ENCODE measurements around the gene PDE6H. TPM values are rescaled to one million over a fixed set of nuclear protein-coding genes. Genes with fewer than 3 reads are reported as not detected.

PDE6H gene
- total and polyA plus RNA-seq, 2 of the 8 experiments (the other 6 are each of a cell fraction or from before 2014, with no cell fraction given), result not detected

GRCh38 chr12:15004421-15004820 lies 31.6 kb downstream of the PDE6H start:
- POLR2A ChIA-PET (ENCODE audit: partially characterized antibody), result no interaction called here
- no peak overlapping the region for H3K56ac ChIP-seq (replicated peaks; ENCODE audit: insufficient read length, low read depth, low read length)
- no peak for FAIRE-seq

More at GRCh38 chr12:15004421-15004820, 31.6 kb downstream of the PDE6H start:
- Histone ChIP-seq H3K4me1 (replicated peaks in 1 of 4; ENCODE audit: control insufficient read depth in 3 of 4, insufficient read depth in 4 of 4, low read length in 3 of 4) (peaks cover 2 to 8% (median 3%) of the 10 kb centered on the region in 4 experiments; a peak in 4 of 7 replicates), H2BK20ac (ENCODE audit: low read length) (no peak overlapping the region), H4K91ac (replicated peaks; ENCODE audit: insufficient read length, low read length) (no peak overlapping the region), H2BK15ac (ENCODE audit: low read length) (no peak overlapping the region), H4K8ac (ENCODE audit: extremely low read depth, insufficient read depth, low read length) (no peak overlapping the region), H2AFZ (ENCODE audit: low read length) (no peak overlapping the region), H3K36me3 (ENCODE audit: control insufficient read depth in 2 of 4, insufficient read depth in 4 of 4, low read length in 3 of 4) (no peaks in the 10 kb centered on the region), H3K9me3 (ENCODE audit: insufficient read depth in 2 of 2, low read depth in 1 of 2, low read length in 1 of 2) (no peaks in the 10 kb centered on the region), H3K4ac (replicated peaks; ENCODE audit: insufficient read length, low read depth, low read length) (no peak overlapping the region), H2BK120ac (replicated peaks; ENCODE audit: low read depth, low read length) (no peak overlapping the region), H3K4me3 (ENCODE audit: extremely low read depth in 1 of 4, insufficient read depth in 2 of 4, low read depth in 3 of 4, low read length in 4 of 4) (no peak overlapping the region), H4K5ac (ENCODE audit: insufficient read length, low read depth, low read length) (no peak overlapping the region), H2AK5ac (ENCODE audit: low read depth, low read length) (no peak overlapping the region), H3K79me2 (ENCODE audit: control insufficient read depth in 1 of 2, insufficient read depth in 2 of 2, low read length in 2 of 2) (no peaks in the 10 kb centered on the region), H3K18ac (ENCODE audit: extremely low read depth, low read length) (no peak overlapping the region), H4K20me1 (replicated peaks in 1 of 2; ENCODE audit: control insufficient read depth in 1 of 2, insufficient read depth in 2 of 2, low read length in 2 of 2) (no peaks in the 10 kb centered on the region), H2BK12ac (ENCODE audit: low read depth, low read length) (no peak overlapping the region), H3K23ac (ENCODE audit: insufficient read length) (no peak overlapping the region), H3K4me2 (ENCODE audit: insufficient read depth in 1 of 2, low read depth in 2 of 2, low read length in 2 of 2) (no peak overlapping the region), H2BK5ac (ENCODE audit: low read depth, low read length) (no peak overlapping the region), H3K14ac (ENCODE audit: insufficient read length) (no peak overlapping the region), H3K23me2 (ENCODE audit: low read depth, low read length) (no peaks in the 10 kb centered on the region), H3K27ac (ENCODE audit: low read depth, low read length) (no peak overlapping the region), H3K9ac (replicated peaks in 1 of 4; ENCODE audit: extremely low read depth in 1 of 4, low read depth in 3 of 4, low read length in 3 of 4) (no peak overlapping the region), H3K27me3 (replicated peaks in 1 of 4; ENCODE audit: control insufficient read depth in 3 of 4, extremely low read depth in 1 of 4, insufficient read depth in 3 of 4, low read length in 3 of 4) (no peaks in the 10 kb centered on the region), H3K79me1 (ENCODE audit: low read depth, low read length) (no peaks in the 10 kb centered on the region)
- WGBS, 2 experiments (ENCODE audit: extremely low coverage in 1 of 2, insufficient coverage in 1 of 2, insufficient read length in 1 of 2, insufficient replicate concordance in 2 of 2, low coverage in 1 of 2, low lambda C conversion rate in 2 of 2, missing lambda C conversion rate in 1 of 2), result 82% methylated on average over 2 of the region's 2 CpGs; no CpG with 5 or more reads in 1 of the 2 experiments
- TF ChIP-seq HDAC2 (IDR thresholded peaks at IDR 0.05; ENCODE audit: borderline replicate concordance in 1 of 2, low read depth in 2 of 2, low read length in 2 of 2) (no peak), GTF2F1 (IDR thresholded peaks at IDR 0.05; ENCODE audit: borderline replicate concordance, low read depth, low read length) (no peak), ATF2 (IDR thresholded peaks at IDR 0.05; ENCODE audit: low read length) (no peak), CREB1 (IDR thresholded peaks at IDR 0.05) (no peak), RAD21 (IDR thresholded peaks at IDR 0.05 in 1 of 2, conservative IDR thresholded peaks at IDR 0.05 in 1 of 2; ENCODE audit: low read depth in 2 of 2, low read length in 2 of 2) (no peak), BRCA1 (IDR thresholded peaks at IDR 0.05; ENCODE audit: low read depth, low read length) (no peak), ZNF274 (IDR thresholded peaks at IDR 0.05; ENCODE audit: borderline replicate concordance, extremely low read depth, low read length) (no peak), BCL11A (IDR thresholded peaks at IDR 0.05; ENCODE audit: low read depth in 2 of 2, low read length in 2 of 2) (no peak), POLR2AphosphoS5 (IDR thresholded peaks at IDR 0.05; ENCODE audit: low read depth, low read length) (no peak), NRF1 (IDR thresholded peaks at IDR 0.05; ENCODE audit: low read depth, low read length) (no peak), KDM1A (IDR thresholded peaks at IDR 0.05; ENCODE audit: borderline replicate concordance, low read length) (no peak), CTBP2 (IDR thresholded peaks at IDR 0.05; ENCODE audit: borderline replicate concordance, insufficient read depth, insufficient read length, low read length) (no peak)
- DNase-seq (ENCODE audit: low read depth in 1 of 2, low spot score in 2 of 2), result no peak
- CTCF ChIA-PET (ENCODE audit: partially characterized antibody), result interaction anchor here (0.8 to 1.7 kb wide), 6 partner anchors 9 to 216 kb away, joined by 3 to 4 read pairs (median 3); no protein-coding TSS in a partner anchor

Measured in H1 (cell line).